Mammary microvascular endothelial cell (primary cell): ENCODE results near the gene HLA-DPB1. TPM values are rescaled to one million over a fixed set of nuclear protein-coding genes. Genes with fewer than 3 reads are reported as not detected.

Experiments
- total RNA-seq: library from RNA; depleted of rRNA; stranded (reverse); fragments of >200 nt; gene quantifications from 2 replicates; pipeline ENCODE4 v1.2.3, GENCODE V29; 2015

Gene HLA-DPB1
- total RNA-seq, result 31.0 and 37.8 TPM in 2 replicates

DNA sequence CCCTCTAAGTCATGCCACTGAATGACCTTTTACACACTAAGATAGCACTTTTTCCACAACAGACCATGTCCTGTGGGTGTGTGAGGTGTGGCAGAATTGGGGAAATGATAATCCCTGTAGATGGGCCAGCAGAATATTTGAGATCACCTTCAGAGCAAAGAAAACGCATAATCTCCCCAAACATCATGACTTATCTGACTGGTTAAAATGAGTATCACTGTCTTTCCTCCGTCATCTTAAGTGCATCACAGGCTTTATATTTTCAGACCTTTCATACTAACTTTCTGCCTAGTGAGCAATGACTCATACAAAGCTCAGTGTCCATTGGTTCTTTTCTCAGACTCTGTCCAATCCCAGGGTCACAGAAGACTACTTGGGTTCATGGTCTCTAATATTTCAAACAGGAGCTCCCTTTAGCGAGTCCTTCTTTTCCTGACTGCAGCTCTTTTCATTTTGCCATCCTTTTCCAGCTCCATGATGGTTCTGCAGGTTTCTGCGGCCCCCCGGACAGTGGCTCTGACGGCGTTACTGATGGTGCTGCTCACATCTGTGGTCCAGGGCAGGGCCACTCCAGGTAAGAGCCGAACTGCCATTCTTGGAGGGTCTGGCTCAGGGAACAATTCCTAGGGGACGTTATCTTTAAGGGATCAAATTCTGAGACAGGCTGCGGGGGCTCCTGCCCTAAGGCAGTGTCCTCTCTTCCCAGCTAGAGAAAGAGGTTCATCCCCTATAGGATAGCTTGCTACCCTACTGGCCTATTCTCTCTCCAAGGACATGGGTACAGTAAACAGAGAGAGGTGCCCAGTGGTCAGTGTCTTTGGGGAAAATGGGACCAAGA is at the start of gene HLA-DPB1:
HLA-DPB1 (plus strand) TSS at position 423 of the 838 bp plus-strand sequence; CDS start at position 475, 52 bp downstream.

DNA sequence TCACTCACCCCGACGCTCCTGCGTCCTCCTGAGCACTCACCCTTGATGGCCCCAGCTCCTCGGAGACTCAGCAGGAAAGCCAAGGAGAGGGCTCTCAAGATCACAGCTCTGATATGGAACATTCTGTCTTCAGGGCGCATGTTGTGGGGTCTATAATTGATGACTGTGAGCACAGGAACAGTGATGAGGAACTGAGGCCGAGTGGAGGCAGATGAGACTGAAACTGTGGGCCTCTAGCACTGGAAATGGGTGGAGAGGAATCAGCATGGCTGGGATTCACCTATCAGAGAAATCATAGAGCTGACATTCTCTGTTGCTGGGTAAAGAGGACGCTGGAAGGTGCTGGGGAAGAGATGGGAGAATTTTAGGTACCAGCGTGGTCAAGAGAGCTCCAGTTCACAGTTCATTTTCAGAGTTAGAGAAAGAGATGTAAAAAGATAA is 2.3 kb upstream of the HLA-DPB1 start, which contains the start of gene HLA-DPA1:
HLA-DPA1 (minus strand) TSS at position 219 of the 441 bp plus-strand sequence.

Other genes starting within 250 kb of the HLA-DPB1 start
- gene TAP2, start 237.3 kb upstream of the HLA-DPB1 start, total RNA-seq, result 31.0 and 34.9 TPM in 2 replicates
- gene PSMB8, start 231.9 kb upstream of the HLA-DPB1 start, total RNA-seq, result 158 and 164 TPM in 2 replicates
- gene TAP1, start 222.3 kb upstream of the HLA-DPB1 start, total RNA-seq, result 111 and 118 TPM in 2 replicates
- gene PSMB9, start 221.8 kb upstream of the HLA-DPB1 start, total RNA-seq, result 135 and 157 TPM in 2 replicates
- 1.2 and 1.3 TPM in 2 replicates for gene HLA-DMB, start 135.0 kb upstream of the HLA-DPB1 start, total RNA-seq
- gene HLA-DMA, start 122.9 kb upstream of the HLA-DPB1 start, total RNA-seq, result 2.3 and 4.9 TPM in 2 replicates
- gene BRD2, start 107.4 kb upstream of the HLA-DPB1 start, total RNA-seq, result 98.5 and 99.9 TPM in 2 replicates
- not detected in 2 replicates for gene HLA-DOA, start 66.4 kb upstream of the HLA-DPB1 start, total RNA-seq
- 9.8 and 28.3 TPM in 2 replicates for gene HLA-DPA1, start 2.3 kb upstream of the HLA-DPB1 start, total RNA-seq
- 0.07 and 0.15 TPM in 2 replicates for gene COL11A2, start 116.5 kb downstream of the HLA-DPB1 start, total RNA-seq
- 12.9 and 17.4 TPM in 2 replicates for gene RXRB, start 124.7 kb downstream of the HLA-DPB1 start, total RNA-seq
- gene SLC39A7, start 124.9 kb downstream of the HLA-DPB1 start, total RNA-seq, result 75.7 and 93.8 TPM in 2 replicates
- gene HSD17B8, start 128.7 kb downstream of the HLA-DPB1 start, total RNA-seq, result 6.7 and 9.8 TPM in 2 replicates
- 8.7 and 11.7 TPM in 2 replicates for gene RING1, start 132.5 kb downstream of the HLA-DPB1 start, total RNA-seq
- gene VPS52, start 195.9 kb downstream of the HLA-DPB1 start, total RNA-seq, result 36.8 and 43.6 TPM in 2 replicates
- 4,238 and 4,354 TPM in 2 replicates for gene RPS18, start 196.1 kb downstream of the HLA-DPB1 start, total RNA-seq
- gene B3GALT4, start 201.1 kb downstream of the HLA-DPB1 start, total RNA-seq, result 5.6 and 8.1 TPM in 2 replicates
- 65.6 and 74.7 TPM in 2 replicates for gene WDR46, start 213.2 kb downstream of the HLA-DPB1 start, total RNA-seq
- 55.3 and 67.7 TPM in 2 replicates for gene PFDN6, start 213.6 kb downstream of the HLA-DPB1 start, total RNA-seq
- 49.4 and 55.9 TPM in 2 replicates for gene RGL2, start 223.0 kb downstream of the HLA-DPB1 start, total RNA-seq
- gene TAPBP, start 238.1 kb downstream of the HLA-DPB1 start, total RNA-seq, result 171 and 179 TPM in 2 replicates
- 8.9 and 11.6 TPM in 2 replicates for gene ZBTB22, start 241.8 kb downstream of the HLA-DPB1 start, total RNA-seq
- gene DAXX, start 247.0 kb downstream of the HLA-DPB1 start, total RNA-seq, result 35.7 and 36.8 TPM in 2 replicates